ENCODE measurements around the gene UBE2L3. TPM values are rescaled to one million over a fixed set of nuclear protein-coding genes. Genes with fewer than 3 reads are reported as not detected.

The UBE2L3 gene
- total and polyA plus RNA-seq, 2 experiments from 2014 or later, result 86.3 to 136 TPM

GRCh38 chr22:21592422-21592821 lies 24.9 kb downstream of the UBE2L3 start (continued):
- TF ChIP-seq CREB1 (CRISPR knock-in tag; IDR thresholded peaks at IDR 0.05; ENCODE audit: low read depth) (no peak), EZH2 (IDR thresholded peaks at IDR 0.05; ENCODE audit: low read depth, unreplicated experiment) (no peak), ZNF114 (CRISPR knock-in tag; IDR thresholded peaks at IDR 0.05) (no peak), STAT1 (IDR thresholded peaks at IDR 0.05; ENCODE audit: unreplicated experiment) (no peak), REST (IDR thresholded peaks at IDR 0.05; ENCODE audit: unreplicated experiment) (no peak)

- TF ChIP-seq CTCF (conservative IDR thresholded peaks at IDR 0.05; ENCODE audit: low read depth in 2 of 2) (peak; percentile 59 to 73), ZNF114 (CRISPR knock-in tag; IDR thresholded peaks at IDR 0.05) (no peak)
- Mint-ChIP-seq H3K9me3 (no peaks in the 10 kb centered on the region; the same call in 2 of the 3 replicates), H3K4me3 (no peak overlapping the region), H3K27me3 (ENCODE audit: insufficient read depth, low read depth, poor library complexity) (peaks cover 15% of the 10 kb centered on the region), H3K36me3 (ENCODE audit: low read depth) (peaks cover 49% of the 10 kb centered on the region), H3K27ac (no peak overlapping the region), H3K4me1 (peaks cover 15% of the 10 kb centered on the region)
- Histone ChIP-seq H3K36me3 (ENCODE audit: insufficient read depth) (peaks cover 16% of the 10 kb centered on the region), H3K4me3 (no peak overlapping the region), H4K20me1 (replicated peaks; ENCODE audit: insufficient read depth) (peaks cover 90% of the 10 kb centered on the region), H2AFZ (no peak overlapping the region), H3K79me2 (replicated peaks; ENCODE audit: insufficient read depth) (peaks cover 100% of the 10 kb centered on the region), H3K27ac (ENCODE audit: low read depth) (no peak overlapping the region; the same call in 1 of the 2 replicates), H3K27me3 (ENCODE audit: insufficient read depth) (no peaks in the 10 kb centered on the region), H3K4me2 (no peak overlapping the region), H3K9me2 (ENCODE audit: insufficient read depth) (no peaks in the 10 kb centered on the region), H3F3A (replicated peaks; ENCODE audit: low read depth) (peaks cover 7% of the 10 kb centered on the region; the same call in 1 of the 2 replicates), H3K4me1 (ENCODE audit: insufficient read depth) (no peaks in the 10 kb centered on the region; the same call in 1 of the 2 replicates)
- DNase-seq (ENCODE audit: low spot score) (peak; percentile 78), ATAC-seq (peak; percentile 90)
Observed at GRCh38 chr22:21593406-21594232, 26.1 kb downstream of the UBE2L3 start.
